ENCODE results near the gene EDN3. TPM values are rescaled to one million over a fixed set of nuclear protein-coding genes. Genes with fewer than 3 reads are reported as not detected.

EDN3 gene
- polyA plus RNA-seq, 2 donors = 10.9 to 23.6 TPM

GRCh38 chr20:59270380-59270779, 30.0 kb upstream of the EDN3 start:
- Histone ChIP-seq H3K9me3 (ENCODE audit: control insufficient read depth in 2 of 2, insufficient read depth in 1 of 2, low read depth in 1 of 2, low read length in 1 of 2) (no peaks in the 10 kb centered on the region), H3K27ac (ENCODE audit: low read depth in 2 of 2, low read length in 1 of 2) (no peak overlapping the region), H3K36me3 (ENCODE audit: control insufficient read depth in 2 of 2, insufficient read depth in 2 of 2, low read length in 1 of 2) (no peaks in the 10 kb centered on the region), H3K4me3 (ENCODE audit: low read depth in 1 of 2, low read length in 2 of 2) (no peak overlapping the region), H3K27me3 (ENCODE audit: control insufficient read depth in 1 of 2, insufficient read depth in 2 of 2, low read length in 2 of 2) (no peaks in the 10 kb centered on the region), H3K4me1 (ENCODE audit: control insufficient read depth in 2 of 2, insufficient read depth in 2 of 2, low read length in 1 of 2) (no peaks in the 10 kb centered on the region)
- 63 to 76% methylated on average over 3 of the region's 3 CpGs for WGBS, 2 donors

GRCh38 chr20:59273739-59274357, 26.6 kb upstream of the EDN3 start:
- no peaks in the 10 kb centered on the region for H3K36me3 ChIP-seq (ENCODE audit: control insufficient read depth in 2 of 2, insufficient read depth in 2 of 2, low read length in 1 of 2)
- H3K27me3 ChIP-seq (ENCODE audit: control insufficient read depth in 1 of 2, insufficient read depth in 2 of 2, low read length in 2 of 2) = no peaks in the 10 kb centered on the region
- no peaks in the 10 kb centered on the region for H3K4me1 ChIP-seq (ENCODE audit: control insufficient read depth in 2 of 2, insufficient read depth in 2 of 2, low read length in 1 of 2)
- H3K4me3 ChIP-seq (ENCODE audit: low read depth in 1 of 2, low read length in 2 of 2) = no peak overlapping the region
- WGBS, 2 donors = 77 to 80% methylated on average over 11 of the region's 11 CpGs
- no peak overlapping the region for H3K27ac ChIP-seq (ENCODE audit: low read depth in 2 of 2, low read length in 1 of 2)
- no peaks in the 10 kb centered on the region for H3K9me3 ChIP-seq (ENCODE audit: control insufficient read depth in 2 of 2, insufficient read depth in 1 of 2, low read depth in 1 of 2, low read length in 1 of 2)

- Histone ChIP-seq H3K4me1 (ENCODE audit: control insufficient read depth in 2 of 2, insufficient read depth in 2 of 2, low read length in 1 of 2) (no peaks in the 10 kb centered on the region), H3K27me3 (ENCODE audit: control insufficient read depth in 1 of 2, insufficient read depth in 2 of 2, low read length in 2 of 2) (no peaks in the 10 kb centered on the region), H3K4me3 (ENCODE audit: low read depth in 1 of 2, low read length in 2 of 2) (no peak overlapping the region), H3K36me3 (ENCODE audit: control insufficient read depth in 2 of 2, insufficient read depth in 2 of 2, low read length in 1 of 2) (no peaks in the 10 kb centered on the region), H3K9me3 (ENCODE audit: control insufficient read depth in 2 of 2, insufficient read depth in 1 of 2, low read depth in 1 of 2, low read length in 1 of 2) (no peaks in the 10 kb centered on the region), H3K27ac (ENCODE audit: low read depth in 2 of 2, low read length in 1 of 2) (no peak overlapping the region)
- WGBS, 2 donors = 67 to 70% methylated on average over 5 of the region's 5 CpGs
Measured at GRCh38 chr20:59276938-59277337, 23.5 kb upstream of the EDN3 start.

DNA sequence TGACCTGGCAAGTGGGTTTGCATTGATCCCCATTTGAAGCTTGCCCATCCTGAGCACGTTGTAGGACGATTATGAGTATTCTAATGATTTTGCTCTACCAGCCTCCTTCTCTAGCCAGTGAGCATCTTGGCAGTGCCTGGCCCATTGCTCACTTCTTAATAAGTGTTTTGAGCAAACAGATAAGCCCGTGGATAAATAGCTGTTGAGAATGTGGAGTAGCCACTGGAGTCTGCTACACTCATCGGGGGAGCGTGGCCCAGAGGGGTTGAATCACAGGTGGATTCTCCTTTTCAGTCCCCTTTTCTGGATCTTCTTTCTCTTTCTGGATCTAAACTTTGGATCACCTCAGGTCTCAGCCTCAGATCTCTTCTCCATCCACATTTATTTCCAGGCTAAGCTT, 15.9 kb upstream of the EDN3 start:
- WGBS, 2 donors = 83 to 90% methylated on average over 5 of the region's 5 CpGs
- Histone ChIP-seq H3K9me3 (ENCODE audit: control insufficient read depth in 2 of 2, insufficient read depth in 1 of 2, low read depth in 1 of 2, low read length in 1 of 2) (no peaks in the 10 kb centered on the region), H3K27ac (ENCODE audit: low read depth in 2 of 2, low read length in 1 of 2) (no peak overlapping the region), H3K36me3 (ENCODE audit: control insufficient read depth in 2 of 2, insufficient read depth in 2 of 2, low read length in 1 of 2) (no peaks in the 10 kb centered on the region), H3K4me1 (ENCODE audit: control insufficient read depth in 2 of 2, insufficient read depth in 2 of 2, low read length in 1 of 2) (no peaks in the 10 kb centered on the region), H3K27me3 (ENCODE audit: control insufficient read depth in 1 of 2, insufficient read depth in 2 of 2, low read length in 2 of 2) (peaks cover 0 to 4% of the 10 kb centered on the region in 2 donors), H3K4me3 (ENCODE audit: low read depth in 1 of 2, low read length in 2 of 2) (no peak overlapping the region)

- WGBS, 2 donors = 67 to 69% methylated on average over 5 of the region's 5 CpGs
- Histone ChIP-seq H3K27ac (ENCODE audit: low read depth in 2 of 2, low read length in 1 of 2) (no peak overlapping the region), H3K27me3 (ENCODE audit: control insufficient read depth in 1 of 2, insufficient read depth in 2 of 2, low read length in 2 of 2) (peaks cover 0 to 4% of the 10 kb centered on the region in 2 donors), H3K4me1 (ENCODE audit: control insufficient read depth in 2 of 2, insufficient read depth in 2 of 2, low read length in 1 of 2) (peaks cover 0 to 3% of the 10 kb centered on the region in 2 donors), H3K9me3 (ENCODE audit: control insufficient read depth in 2 of 2, insufficient read depth in 1 of 2, low read depth in 1 of 2, low read length in 1 of 2) (no peaks in the 10 kb centered on the region), H3K36me3 (ENCODE audit: control insufficient read depth in 2 of 2, insufficient read depth in 2 of 2, low read length in 1 of 2) (no peaks in the 10 kb centered on the region), H3K4me3 (ENCODE audit: low read depth in 1 of 2, low read length in 2 of 2) (no peak overlapping the region)
Measured at GRCh38 chr20:59289994-59290393, 10.4 kb upstream of the EDN3 start.

- Histone ChIP-seq H3K9me3 (ENCODE audit: control insufficient read depth in 2 of 2, insufficient read depth in 1 of 2, low read depth in 1 of 2, low read length in 1 of 2) (no peaks in the 10 kb centered on the region), H3K27me3 (ENCODE audit: control insufficient read depth in 1 of 2, insufficient read depth in 2 of 2, low read length in 2 of 2) (peaks cover 0 to 4% of the 10 kb centered on the region in 2 donors), H3K27ac (ENCODE audit: low read depth in 2 of 2, low read length in 1 of 2) (no peak overlapping the region), H3K4me3 (ENCODE audit: low read depth in 1 of 2, low read length in 2 of 2) (no peak overlapping the region), H3K36me3 (ENCODE audit: control insufficient read depth in 2 of 2, insufficient read depth in 2 of 2, low read length in 1 of 2) (no peaks in the 10 kb centered on the region), H3K4me1 (ENCODE audit: control insufficient read depth in 2 of 2, insufficient read depth in 2 of 2, low read length in 1 of 2) (peaks cover 0 to 3% of the 10 kb centered on the region in 2 donors)
- WGBS, 2 donors = 64 to 69% methylated on average over 19 of the region's 19 CpGs
Measured at GRCh38 chr20:59291740-59292383, 8.5 kb upstream of the EDN3 start.

- no peak overlapping the region for H3K27ac ChIP-seq (ENCODE audit: low read depth in 2 of 2, low read length in 1 of 2)
- H3K27me3 ChIP-seq (ENCODE audit: control insufficient read depth in 1 of 2, insufficient read depth in 2 of 2, low read length in 2 of 2) = no peaks in the 10 kb centered on the region
- H3K4me3 ChIP-seq (ENCODE audit: low read depth in 1 of 2, low read length in 2 of 2) = no peak overlapping the region
- H3K36me3 ChIP-seq (ENCODE audit: control insufficient read depth in 2 of 2, insufficient read depth in 2 of 2, low read length in 1 of 2) = no peaks in the 10 kb centered on the region
- H3K9me3 ChIP-seq (ENCODE audit: control insufficient read depth in 2 of 2, insufficient read depth in 1 of 2, low read depth in 1 of 2, low read length in 1 of 2) = no peaks in the 10 kb centered on the region
- H3K4me1 ChIP-seq (ENCODE audit: control insufficient read depth in 2 of 2, insufficient read depth in 2 of 2, low read length in 1 of 2) = peaks cover 0 to 8% of the 10 kb centered on the region in 2 donors
- 48 to 51% methylated on average over 5 of the region's 5 CpGs for WGBS, 2 donors
Measured at GRCh38 chr20:59295531-59295930, 4.9 kb upstream of the EDN3 start.

GRCh38 chr20:59297686-59298085, 2.7 kb upstream of the EDN3 start:
- H3K4me3 ChIP-seq (ENCODE audit: low read depth in 1 of 2, low read length in 2 of 2) = no peak overlapping the region
- H3K27ac ChIP-seq (ENCODE audit: low read depth in 2 of 2, low read length in 1 of 2) = no peak overlapping the region
- peaks cover 0 to 6% of the 10 kb centered on the region in 2 donors for H3K4me1 ChIP-seq (ENCODE audit: control insufficient read depth in 2 of 2, insufficient read depth in 2 of 2, low read length in 1 of 2)
- 72 to 82% methylated on average over 7 of the region's 7 CpGs for WGBS, 2 donors
- H3K9me3 ChIP-seq (ENCODE audit: control insufficient read depth in 2 of 2, insufficient read depth in 1 of 2, low read depth in 1 of 2, low read length in 1 of 2) = no peaks in the 10 kb centered on the region
- H3K36me3 ChIP-seq (ENCODE audit: control insufficient read depth in 2 of 2, insufficient read depth in 2 of 2, low read length in 1 of 2) = no peaks in the 10 kb centered on the region
- H3K27me3 ChIP-seq (ENCODE audit: control insufficient read depth in 1 of 2, insufficient read depth in 2 of 2, low read length in 2 of 2) = no peaks in the 10 kb centered on the region

DNA sequence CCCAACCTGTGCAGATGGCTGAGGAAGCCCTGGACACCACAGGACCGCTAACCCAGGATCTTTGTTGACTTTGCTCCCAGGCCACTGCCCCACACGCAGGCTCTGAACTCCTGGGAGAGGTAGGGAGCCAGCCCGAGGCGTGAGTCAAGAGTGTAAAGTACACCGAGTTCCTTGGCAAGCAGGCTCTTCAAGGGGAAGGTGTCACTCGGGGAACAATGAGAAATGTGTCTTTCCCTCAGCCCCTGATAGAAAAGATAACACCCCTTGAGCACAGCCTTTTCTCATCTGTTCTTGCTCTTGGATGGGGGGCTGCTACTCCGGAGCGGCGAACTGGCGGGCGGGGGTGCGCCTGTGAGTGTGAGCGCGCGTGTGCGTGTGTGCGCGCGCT, 472 bp upstream of the EDN3 start:
- no peaks in the 10 kb centered on the region for H3K9me3 ChIP-seq (ENCODE audit: control insufficient read depth in 2 of 2, insufficient read depth in 1 of 2, low read depth in 1 of 2, low read length in 1 of 2)
- WGBS, 2 donors = 3 to 4% methylated on average over 15 to 19 of the region's 19 CpGs
- H3K36me3 ChIP-seq (ENCODE audit: control insufficient read depth in 2 of 2, insufficient read depth in 2 of 2, low read length in 1 of 2) = peaks cover 0 to 6% of the 10 kb centered on the region in 2 donors
- H3K27ac ChIP-seq (ENCODE audit: low read depth in 2 of 2, low read length in 1 of 2) = peak overlapping the region in 1 of 2 donors; percentile 55
- H3K4me3 ChIP-seq (ENCODE audit: low read depth in 1 of 2, low read length in 2 of 2) = peak overlapping the region; percentile 3 to 38
- H3K4me1 ChIP-seq (ENCODE audit: control insufficient read depth in 2 of 2, insufficient read depth in 2 of 2, low read length in 1 of 2) = peaks cover 0 to 6% of the 10 kb centered on the region in 2 donors
- no peaks in the 10 kb centered on the region for H3K27me3 ChIP-seq (ENCODE audit: control insufficient read depth in 1 of 2, insufficient read depth in 2 of 2, low read length in 2 of 2)
